Fibroblast of the conjunctiva (primary cell): ENCODE measurements around the gene DSCAM.
"Not testable (repeated sequence)": the region's sequence is repeated elsewhere in the genome, so short reads cannot be mapped to it uniquely, and the experiment has no call there.

Experiments used
- DNase-seq: peaks from one replicate; pipeline ENCODE4 v3.0.0-alpha.2; 2010; ENCODE audit warnings: low read depth

Gene DSCAM

DNA sequence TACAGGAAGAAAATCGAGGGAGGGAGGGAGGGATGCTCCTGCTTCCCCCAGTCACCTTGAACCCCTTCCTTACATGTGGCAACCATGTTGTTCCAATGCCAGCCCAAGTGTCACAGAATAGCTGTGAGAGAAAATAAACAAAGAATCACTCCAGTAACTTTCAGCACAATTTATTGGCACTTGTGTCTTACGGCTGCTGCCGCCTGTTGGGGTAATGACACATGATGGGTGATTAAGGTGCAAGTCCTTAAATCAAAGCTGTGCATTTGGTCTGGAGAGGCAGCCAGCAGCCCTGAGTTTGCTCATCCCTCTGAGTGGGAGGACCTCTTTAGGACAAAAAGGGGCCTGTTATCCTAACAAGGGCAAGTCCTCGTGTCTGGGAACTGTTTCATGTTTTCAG is 602.0 kb downstream of the DSCAM start:
- DNase-seq: no peak

DNA sequence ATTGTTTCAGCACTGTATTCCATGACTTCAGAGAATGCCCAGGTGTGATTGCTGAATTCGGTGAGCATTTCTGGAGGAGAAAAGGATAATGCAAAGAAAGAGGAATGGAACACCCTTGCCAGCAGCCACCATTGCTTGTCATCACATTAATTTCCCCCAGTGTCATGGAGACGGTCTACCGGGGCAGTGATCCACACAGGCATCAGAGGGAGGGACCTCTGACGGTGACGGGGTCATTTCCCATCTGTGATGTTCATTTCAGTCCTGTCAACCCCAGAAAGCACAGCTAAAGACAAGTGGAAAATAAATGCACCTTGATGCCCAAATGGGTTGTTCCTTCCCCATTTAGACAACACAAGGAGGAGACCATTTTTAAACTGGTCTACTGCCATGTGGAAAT is 603.3 kb downstream of the DSCAM start:
- no peak for DNase-seq

DNA sequence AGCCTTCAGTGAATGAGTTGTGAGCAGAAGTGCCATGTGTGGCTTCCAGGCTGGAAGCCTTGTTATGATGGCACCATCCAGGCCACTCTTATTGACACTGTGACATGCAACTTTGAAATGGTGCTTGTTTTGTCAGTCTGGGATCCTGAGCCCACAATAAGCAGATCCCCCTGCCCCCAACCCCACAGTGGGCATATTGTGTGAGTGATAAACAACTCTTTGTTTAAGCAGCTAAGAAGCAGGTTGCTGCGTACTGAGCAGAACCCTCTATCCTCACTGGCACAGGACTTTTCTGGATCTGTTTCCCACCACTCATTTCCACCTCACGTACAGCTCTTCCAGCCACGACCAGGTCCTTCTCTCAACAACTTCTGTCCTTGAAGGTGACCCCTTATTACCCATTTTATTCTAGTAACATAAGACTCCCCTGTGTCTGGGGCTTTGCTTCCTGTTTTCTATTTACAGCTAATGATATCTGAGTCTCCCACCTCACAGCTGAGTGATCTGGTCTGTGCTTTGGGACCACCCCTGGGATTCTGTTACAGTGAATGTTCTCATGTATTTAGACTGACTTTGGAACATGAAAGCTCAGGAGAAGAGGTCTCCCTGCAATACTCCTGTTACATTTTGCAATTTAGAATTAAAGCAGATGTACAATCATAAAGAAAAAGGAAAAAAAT is 604.2 kb downstream of the DSCAM start:
- DNase-seq: no peak

GRCh38 chr21:40235528-40235927 is 611.4 kb downstream of the DSCAM start:
- no peak for DNase-seq

DNA sequence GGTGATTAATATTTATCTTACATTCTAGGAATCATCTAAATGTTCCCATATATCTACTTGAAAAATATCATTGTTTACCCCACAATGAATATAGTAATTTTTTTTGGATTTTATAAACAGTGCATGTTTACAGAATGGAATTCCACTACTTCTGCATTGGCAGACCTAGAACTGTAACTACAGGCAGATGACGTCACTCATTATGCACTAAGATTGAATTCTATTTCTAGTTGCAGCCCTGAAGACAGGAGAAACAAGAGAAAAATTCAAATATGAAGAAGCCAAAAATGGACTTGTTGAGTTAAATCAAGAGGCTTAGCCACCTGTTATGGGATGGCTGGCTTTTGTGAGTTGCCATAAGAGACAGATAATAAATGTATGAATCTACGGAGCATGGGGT is 615.0 kb downstream of the DSCAM start:
- DNase-seq: no peak

DNA sequence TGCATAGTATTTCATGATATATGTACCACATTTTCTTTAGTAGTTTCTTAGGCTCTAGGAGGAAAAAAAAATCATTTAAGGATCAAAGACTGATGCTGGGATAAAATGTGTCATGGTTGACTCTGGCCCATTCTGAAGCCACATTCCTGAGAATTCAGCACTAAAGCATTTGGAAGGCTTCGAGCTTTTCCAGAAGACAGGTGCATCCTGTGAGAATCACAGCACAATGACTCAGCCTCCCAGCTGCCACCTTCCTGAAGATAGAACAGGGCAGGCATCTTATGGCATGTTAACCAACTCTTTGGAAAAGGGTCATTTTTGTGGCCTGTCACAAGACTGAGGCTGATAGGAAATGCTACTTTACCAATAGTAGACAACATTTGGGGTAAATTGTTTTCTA is 619.9 kb downstream of the DSCAM start:
- no peak for DNase-seq

- DNase-seq: no peak
These were observed 631.0 kb downstream of the DSCAM start for GRCh38 chr21:40215941-40216340.

- DNase-seq: no peak
These were observed 636.7 kb downstream of the DSCAM start for GRCh38 chr21:40210251-40210650.

GRCh38 chr21:40208948-40209345 is 638.0 kb downstream of the DSCAM start:
- no peak for DNase-seq

- DNase-seq: no peak
These were observed 638.6 kb downstream of the DSCAM start for GRCh38 chr21:40208206-40208947.

- no peak for DNase-seq
These were observed 646.0 kb downstream of the DSCAM start for GRCh38 chr21:40200946-40201345.

DNA sequence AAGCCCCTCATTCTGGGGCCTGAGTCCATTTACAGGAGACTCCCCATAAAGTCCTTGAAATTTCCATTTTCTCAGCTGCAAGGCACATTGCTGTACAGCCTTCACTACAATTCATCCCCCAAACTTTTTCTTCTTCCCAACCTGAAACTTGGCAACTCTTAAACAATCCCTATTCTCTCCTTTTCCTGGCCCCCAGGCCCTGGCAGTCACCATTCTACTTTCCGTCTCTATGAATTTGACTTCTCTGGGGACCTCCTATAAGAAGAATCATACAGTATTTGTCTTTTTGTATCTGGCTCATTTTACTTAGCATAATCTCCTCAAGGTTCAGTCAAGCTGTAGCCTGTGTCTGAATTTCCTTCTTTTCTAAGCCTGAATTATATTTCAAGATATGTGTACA is 646.8 kb downstream of the DSCAM start:
- DNase-seq: no peak

- no peak for DNase-seq
These were observed 652.6 kb downstream of the DSCAM start for GRCh38 chr21:40194185-40194980.

- DNase-seq: no peak
These were observed 655.3 kb downstream of the DSCAM start for GRCh38 chr21:40191616-40192015.

DNA sequence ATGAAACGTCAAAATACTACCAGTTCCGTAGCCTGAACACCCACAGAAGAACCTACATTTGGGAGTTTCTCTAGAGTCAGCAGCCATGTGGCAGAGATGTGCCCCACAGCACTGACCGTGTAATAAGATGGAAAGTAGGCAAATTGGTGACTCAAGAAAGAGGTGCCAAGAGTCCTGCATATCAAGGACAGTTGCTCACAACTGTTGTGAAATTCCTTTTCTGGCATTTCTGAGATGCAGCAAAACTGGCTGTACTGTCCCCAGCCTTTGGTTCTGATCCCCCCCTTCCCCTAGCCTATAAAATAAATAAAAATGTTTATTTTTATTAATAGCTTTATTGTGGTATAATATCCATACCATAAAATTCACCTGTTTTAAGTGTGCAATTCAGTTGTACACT is 655.8 kb downstream of the DSCAM start:
- DNase-seq: no peak

GRCh38 chr21:40187946-40188654 is 658.9 kb downstream of the DSCAM start:
- DNase-seq: no peak

DNA sequence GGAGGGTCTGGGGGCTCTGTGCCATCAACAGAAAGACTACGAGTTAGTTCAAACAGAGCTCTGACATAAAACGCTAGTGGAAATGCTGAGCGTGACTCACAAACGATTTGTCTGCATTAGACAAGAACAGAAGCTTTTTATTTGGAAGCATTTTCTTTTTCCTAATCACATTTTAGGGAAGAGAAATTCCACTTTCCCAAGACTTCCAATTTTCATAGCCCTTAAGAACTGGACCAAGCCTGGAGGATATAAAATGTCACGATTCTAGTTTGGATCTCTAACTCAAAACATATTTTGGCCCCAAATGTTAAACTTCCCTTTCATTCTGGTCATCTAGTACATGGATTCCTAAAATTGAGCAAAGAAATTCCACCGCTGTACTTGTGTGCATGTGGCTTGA is 659.7 kb downstream of the DSCAM start:
- no peak for DNase-seq

DNA sequence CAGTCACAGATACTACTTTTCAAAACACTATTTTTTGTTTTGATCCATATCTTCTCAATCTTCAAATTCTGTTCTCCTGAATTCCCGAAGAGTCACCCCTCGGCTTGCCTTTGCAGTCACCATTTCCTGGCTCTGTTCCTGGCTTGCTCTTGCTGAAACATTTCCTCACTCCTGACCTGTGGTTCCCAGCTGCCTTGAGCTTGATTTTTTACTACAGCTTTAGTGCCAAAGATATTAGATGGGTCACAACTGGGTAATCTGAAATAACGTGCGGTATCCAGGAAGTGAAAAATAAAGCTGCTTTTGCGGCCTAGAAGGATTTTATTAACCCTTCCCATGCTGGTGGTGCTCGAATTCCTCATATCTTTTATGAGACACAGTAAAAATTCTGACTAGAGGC is 660.9 kb downstream of the DSCAM start:
- no peak for DNase-seq

DNA sequence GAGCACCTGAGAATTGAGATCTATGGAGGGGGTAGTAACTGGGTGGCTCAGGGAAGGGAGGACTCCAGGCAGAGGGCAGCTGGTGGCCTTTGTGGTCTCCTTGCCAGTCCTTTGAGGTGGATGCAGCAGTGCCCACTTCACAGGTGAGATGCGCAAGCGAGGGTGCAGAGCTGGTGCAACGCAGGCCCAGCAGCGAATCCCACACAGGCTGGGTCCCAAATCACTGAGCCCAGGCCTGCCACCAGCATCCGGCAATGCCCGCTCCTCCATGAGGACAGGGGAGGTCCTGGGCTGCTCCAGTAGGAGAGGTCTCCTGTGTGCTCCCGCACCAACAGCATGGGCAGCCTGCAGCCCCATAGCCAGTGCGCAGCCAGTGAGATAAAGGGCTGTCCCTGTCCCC is 661.8 kb downstream of the DSCAM start:
- no peak for DNase-seq

GRCh38 chr21:40182491-40182890 is 664.5 kb downstream of the DSCAM start:
- not testable (repeated sequence) for DNase-seq

GRCh38 chr21:40179166-40179565 is 667.8 kb downstream of the DSCAM start:
- no peak for DNase-seq

GRCh38 chr21:40178726-40179125 is 668.2 kb downstream of the DSCAM start:
- DNase-seq: no peak
